ENCODE results near the gene PIWIL4. TPM values are rescaled to one million over a fixed set of nuclear protein-coding genes. Genes with fewer than 3 reads are reported as not detected.

Gene PIWIL4
- total RNA-seq, 4 donors from 2014 or later = 1.5 to 5.1 (median 3.5) TPM

- no peak for DNase-seq
- Histone ChIP-seq H3K36me3 (no peaks in the 10 kb centered on the region), H3K4me3 (replicated peaks in 1 of 3) (no peak overlapping the region), H3K4me1 (no peaks in the 10 kb centered on the region), H3K27ac (no peak overlapping the region), H3K27me3 (no peaks in the 10 kb centered on the region), H3K9me3 (no peaks in the 10 kb centered on the region)
- TF ChIP-seq, protein P1, sequence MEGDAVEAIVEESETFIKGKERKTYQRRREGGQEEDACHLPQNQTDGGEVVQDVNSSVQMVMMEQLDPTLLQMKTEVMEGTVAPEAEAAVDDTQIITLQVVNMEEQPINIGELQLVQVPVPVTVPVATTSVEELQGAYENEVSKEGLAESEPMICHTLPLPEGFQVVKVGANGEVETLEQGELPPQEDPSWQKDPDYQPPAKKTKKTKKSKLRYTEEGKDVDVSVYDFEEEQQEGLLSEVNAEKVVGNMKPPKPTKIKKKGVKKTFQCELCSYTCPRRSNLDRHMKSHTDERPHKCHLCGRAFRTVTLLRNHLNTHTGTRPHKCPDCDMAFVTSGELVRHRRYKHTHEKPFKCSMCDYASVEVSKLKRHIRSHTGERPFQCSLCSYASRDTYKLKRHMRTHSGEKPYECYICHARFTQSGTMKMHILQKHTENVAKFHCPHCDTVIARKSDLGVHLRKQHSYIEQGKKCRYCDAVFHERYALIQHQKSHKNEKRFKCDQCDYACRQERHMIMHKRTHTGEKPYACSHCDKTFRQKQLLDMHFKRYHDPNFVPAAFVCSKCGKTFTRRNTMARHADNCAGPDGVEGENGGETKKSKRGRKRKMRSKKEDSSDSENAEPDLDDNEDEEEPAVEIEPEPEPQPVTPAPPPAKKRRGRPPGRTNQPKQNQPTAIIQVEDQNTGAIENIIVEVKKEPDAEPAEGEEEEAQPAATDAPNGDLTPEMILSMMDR (IDR thresholded peaks at IDR 0.05) = no peak
- TF ChIP-seq POLR2A (IDR thresholded peaks at IDR 0.05) = no peak
- intact Hi-C loops (cut with DNase I) = no loop called here
- WGBS, 2 donors = 65 to 83% methylated on average over 3 of the region's 3 CpGs
These were observed 16.8 kb downstream of the PIWIL4 start for GRCh38 chr11:94583866-94584500.

GRCh38 chr11:94584978-94585377, 17.8 kb downstream of the PIWIL4 start:
- no peaks in the 10 kb centered on the region for H3K9me3 ChIP-seq
- no peaks in the 10 kb centered on the region for H3K27me3 ChIP-seq
- no peak for DNase-seq
- H3K4me3 ChIP-seq (replicated peaks in 1 of 3) = no peak overlapping the region
- no peaks in the 10 kb centered on the region for H3K36me3 ChIP-seq
- WGBS, 2 donors = 97% methylated on average over 5 of the region's 5 CpGs
- H3K4me1 ChIP-seq = no peaks in the 10 kb centered on the region
- intact Hi-C loops (cut with DNase I) = no loop called here
- no peak overlapping the region for H3K27ac ChIP-seq
- TF ChIP-seq POLR2A (IDR thresholded peaks at IDR 0.05) = no peak
- TF ChIP-seq, protein P1 (IDR thresholded peaks at IDR 0.05) = no peak

DNA sequence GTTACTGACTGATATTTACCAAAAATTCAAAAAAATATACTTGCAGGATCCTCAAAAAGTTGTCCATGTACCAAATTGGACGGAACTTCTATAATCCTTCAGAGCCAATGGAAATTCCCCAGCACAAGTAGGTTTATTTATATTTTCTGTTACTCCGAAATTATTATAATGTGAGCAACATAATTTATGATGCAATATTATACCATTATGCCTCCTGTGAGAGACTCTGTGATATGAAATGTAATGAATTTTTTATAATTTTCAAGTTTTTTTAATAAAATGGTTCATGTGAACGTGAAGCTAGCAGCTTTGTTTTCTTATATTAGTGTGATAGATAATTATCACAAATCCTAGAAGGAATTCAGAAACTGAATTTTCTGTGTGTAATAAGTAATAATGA, 18.2 kb downstream of the PIWIL4 start:
- Histone ChIP-seq H3K4me1 (no peaks in the 10 kb centered on the region), H3K4me3 (replicated peaks in 1 of 3) (no peak overlapping the region), H3K27ac (no peak overlapping the region), H3K27me3 (no peaks in the 10 kb centered on the region), H3K36me3 (no peaks in the 10 kb centered on the region), H3K9me3 (no peaks in the 10 kb centered on the region)
- intact Hi-C loops (cut with DNase I) = no loop called here
- DNase-seq = no peak
- TF ChIP-seq POLR2A (IDR thresholded peaks at IDR 0.05) = no peak
- TF ChIP-seq, protein P1 (IDR thresholded peaks at IDR 0.05) = no peak
- WGBS, 2 donors = 90 to 95% methylated on average over 3 of the region's 3 CpGs

DNA sequence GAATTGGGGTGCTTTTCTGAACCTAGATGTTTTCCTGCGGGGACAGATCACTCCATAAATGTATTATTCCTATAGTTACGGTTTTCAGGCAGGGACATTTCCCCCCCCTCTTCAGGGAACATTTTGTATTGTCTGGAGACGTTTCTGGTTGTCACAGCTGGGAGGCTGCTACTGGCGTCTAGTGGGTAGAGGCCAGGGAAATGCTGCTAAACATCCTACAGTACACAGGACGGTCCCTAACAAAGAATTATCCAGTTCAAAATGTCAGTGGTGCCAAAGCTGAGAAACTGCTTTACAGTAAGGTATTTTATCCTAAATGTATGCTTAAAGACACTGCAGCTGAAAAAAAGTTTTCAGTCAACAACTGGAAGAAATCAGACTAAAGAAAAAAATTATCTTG, 19.4 kb downstream of the PIWIL4 start:
- no peak overlapping the region for H3K4me3 ChIP-seq (replicated peaks in 1 of 3)
- no peaks in the 10 kb centered on the region for H3K4me1 ChIP-seq
- no peak for TF ChIP-seq POLR2A (IDR thresholded peaks at IDR 0.05)
- TF ChIP-seq, protein P1 (IDR thresholded peaks at IDR 0.05) = no peak
- intact Hi-C loops (cut with DNase I) = no loop called here
- H3K27ac ChIP-seq = no peak overlapping the region
- WGBS, 2 donors = 79 to 86% methylated on average over 5 of the region's 5 CpGs
- H3K36me3 ChIP-seq = no peaks in the 10 kb centered on the region
- no peaks in the 10 kb centered on the region for H3K9me3 ChIP-seq
- no peak for DNase-seq
- no peaks in the 10 kb centered on the region for H3K27me3 ChIP-seq

- H3K9me3 ChIP-seq = no peaks in the 10 kb centered on the region
- H3K36me3 ChIP-seq = no peaks in the 10 kb centered on the region
- H3K4me1 ChIP-seq = no peaks in the 10 kb centered on the region
- no peak for TF ChIP-seq POLR2A (IDR thresholded peaks at IDR 0.05)
- TF ChIP-seq, protein P1 (IDR thresholded peaks at IDR 0.05) = no peak
- H3K27me3 ChIP-seq = no peaks in the 10 kb centered on the region
- no peak overlapping the region for H3K4me3 ChIP-seq (replicated peaks in 1 of 3)
- intact Hi-C loops (cut with DNase I) = no loop called here
- no peak overlapping the region for H3K27ac ChIP-seq
- no peak for DNase-seq
- 83 to 87% methylated on average over 5 of the region's 5 CpGs for WGBS, 2 donors
These were observed 19.8 kb downstream of the PIWIL4 start for GRCh38 chr11:94586978-94587377.
